NCI-H748 (cell line): ENCODE results near the gene NPRL2.
"Not testable (repeated sequence)": the region's sequence is repeated elsewhere in the genome, so short reads cannot be mapped to it uniquely, and the experiment has no call there.

Experiments used
- DNase-seq: peaks from one replicate; lab custom pipeline; 2025; ENCODE audit not compliant: unreplicated experiment; lab: John Stamatoyannopoulos, UW

The NPRL2 gene

DNA sequence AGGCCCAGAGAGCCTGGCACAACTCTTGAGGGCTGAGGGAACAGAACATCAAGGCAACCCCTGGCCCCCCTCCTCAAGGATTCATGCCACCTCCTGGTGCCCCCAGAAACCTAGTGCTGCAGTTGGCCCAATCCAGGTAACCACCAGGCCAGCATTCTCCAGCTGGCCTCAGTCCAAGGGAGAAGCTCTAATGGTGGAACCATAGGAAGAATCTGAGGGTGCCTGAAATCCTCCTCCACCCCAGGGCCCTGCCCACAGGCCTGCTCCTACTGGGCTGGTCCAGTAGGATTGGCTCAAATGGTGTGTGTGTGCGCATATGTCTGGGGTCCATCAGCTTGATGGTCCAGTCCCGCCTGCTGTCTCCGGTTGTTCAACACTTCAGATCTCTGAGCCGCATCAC is 35.8 kb downstream of the NPRL2 start:
- DNase-seq: no peak

DNA sequence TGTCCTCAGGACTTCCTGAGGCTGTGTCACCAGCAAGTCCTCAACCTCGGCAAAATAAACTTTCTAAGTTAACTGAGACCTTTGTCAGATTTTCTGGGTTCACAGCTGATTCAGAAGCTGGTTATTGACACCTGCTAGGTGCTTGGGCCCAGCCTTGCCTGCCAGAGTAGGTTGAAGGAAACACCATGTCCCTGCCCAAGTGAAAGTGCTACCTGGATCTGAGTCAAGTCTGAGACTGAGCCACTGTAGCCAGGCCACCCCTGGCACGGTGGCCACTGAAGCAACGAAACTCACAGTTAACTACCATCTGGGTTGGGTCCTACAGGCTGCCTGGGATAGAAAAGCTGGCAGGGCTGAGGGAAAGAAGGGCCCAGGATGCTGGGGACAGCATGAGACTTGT is 36.2 kb downstream of the NPRL2 start:
- DNase-seq: no peak

DNA sequence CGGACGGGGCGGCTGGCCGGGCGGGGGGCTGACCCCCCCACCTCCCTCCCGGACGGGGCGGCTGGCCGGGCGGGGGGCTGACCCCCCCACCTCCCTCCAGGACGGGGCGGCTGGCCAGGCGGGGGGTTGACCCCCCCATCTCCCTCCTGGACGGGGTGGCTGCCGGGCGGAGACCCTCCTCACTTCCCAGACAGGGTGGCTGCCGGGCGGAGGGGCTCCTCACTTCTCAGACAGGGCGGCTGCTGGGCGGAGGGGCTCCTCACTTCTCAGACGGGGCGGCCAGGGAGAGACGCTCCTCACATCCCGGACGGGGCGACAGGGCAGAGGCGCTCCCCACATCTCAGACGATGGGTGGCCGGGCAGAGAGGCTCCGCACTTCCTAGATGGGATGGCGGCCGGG is 38.5 kb downstream of the NPRL2 start:
- DNase-seq: not testable (repeated sequence)

DNA sequence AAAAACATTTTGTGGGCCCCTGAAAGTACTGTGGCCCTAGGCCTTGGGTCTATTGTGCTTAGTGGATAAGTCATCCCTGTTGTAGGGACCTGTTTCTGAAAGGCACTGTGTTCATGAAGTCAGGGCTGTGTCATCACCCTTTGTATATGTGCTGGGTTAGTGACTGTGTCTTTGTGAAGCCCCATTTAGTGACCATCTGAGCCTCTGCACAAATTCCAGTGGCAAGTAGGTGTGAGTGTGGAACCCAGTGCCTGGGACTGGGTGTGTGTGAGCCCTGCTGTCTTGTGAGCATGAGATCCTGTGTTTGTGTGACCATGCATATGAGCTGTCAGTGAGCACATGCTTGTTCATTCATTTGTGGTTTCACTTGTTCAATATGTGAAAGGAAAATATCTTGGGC is 46.0 kb downstream of the NPRL2 start:
- DNase-seq: no peak

DNA sequence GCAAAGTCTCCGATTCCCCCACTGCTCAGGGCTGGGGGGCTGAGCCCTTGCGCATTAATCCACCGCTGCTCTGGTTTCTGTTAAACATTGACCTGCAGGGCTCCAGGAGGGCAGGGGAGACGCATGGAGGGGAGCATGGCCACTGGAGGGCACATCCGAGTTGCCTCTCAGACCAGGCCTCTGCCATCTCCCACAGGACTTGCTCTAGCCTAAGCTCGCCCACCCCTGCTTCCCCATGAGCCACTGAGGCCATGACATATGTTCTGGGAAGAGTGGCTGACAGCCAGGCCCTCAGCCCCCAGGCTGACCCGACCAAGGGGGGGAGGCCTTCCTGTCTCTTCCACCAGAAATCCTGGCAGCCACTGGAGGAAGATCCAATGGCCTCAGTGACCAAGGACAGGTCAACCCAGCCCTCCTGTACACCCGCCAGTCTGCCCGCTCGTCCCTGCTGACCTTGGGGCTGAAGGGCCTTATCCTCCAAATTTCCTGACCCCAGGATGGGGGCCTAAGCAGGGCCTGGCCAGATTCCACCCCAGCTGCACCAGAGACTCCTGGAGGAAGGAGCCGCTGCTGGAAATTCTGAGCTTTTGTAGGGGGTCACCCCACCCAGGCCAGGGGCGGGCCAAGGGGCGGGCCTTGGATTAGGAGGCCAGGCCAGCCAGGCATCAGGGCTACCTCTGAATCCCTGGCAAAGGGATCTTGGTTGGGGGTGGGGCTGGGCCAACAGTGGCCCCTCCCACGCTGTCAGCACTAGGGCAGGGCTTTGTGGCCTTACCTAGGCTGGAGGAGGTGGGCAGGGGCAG is 47.4 kb downstream of the NPRL2 start, which contains the start of gene HYAL1:
Gene HYAL1, minus strand, starts transcription at position 562 of the 803 bp plus-strand sequence. CDS start 618 bp downstream, outside the sequence.
- no peak for DNase-seq

DNA sequence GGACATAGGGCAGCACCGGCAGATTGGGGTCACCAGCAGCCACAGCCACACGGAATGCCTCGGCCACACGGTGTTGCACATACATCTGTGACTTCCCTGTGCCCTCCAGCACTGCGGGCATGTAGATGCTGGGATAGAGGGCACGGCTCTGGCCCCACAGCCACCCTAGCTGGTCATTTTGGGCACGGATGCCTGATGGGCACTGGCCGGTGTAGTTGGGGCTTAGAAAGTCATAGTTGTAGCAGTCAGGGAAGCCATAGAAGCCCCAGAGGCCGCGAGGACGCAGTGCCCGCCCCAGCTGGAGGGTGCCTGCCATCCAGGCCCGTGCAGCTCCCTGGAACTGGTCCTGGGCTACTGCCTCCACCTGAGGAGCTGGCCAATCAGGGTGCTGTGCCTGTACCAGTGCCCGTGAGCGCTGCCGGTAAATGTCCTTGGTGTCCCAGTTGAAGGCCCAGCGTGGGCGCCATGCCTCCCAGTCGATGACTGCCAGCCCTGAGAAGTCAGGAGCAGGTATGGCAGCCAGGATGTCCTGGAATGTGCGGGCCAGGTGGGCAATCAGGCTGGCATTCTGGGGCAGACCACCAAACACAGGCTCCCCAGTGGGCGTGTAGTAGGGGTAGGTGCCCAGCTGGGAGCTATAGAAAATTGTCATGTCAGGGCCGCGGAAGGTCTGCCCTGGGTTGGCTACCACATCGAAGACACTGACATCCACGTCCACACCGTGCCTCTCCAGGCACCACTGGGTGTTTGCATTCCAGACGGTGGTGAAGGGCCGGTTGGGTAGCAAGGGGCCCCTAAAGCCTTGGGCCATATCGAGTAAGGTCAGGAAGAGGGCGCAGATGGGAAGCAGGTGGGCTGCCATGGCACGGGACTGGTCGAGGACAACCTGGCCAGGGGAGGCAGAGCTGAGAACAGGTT is 48.2 kb downstream of the NPRL2 start:
- DNase-seq: no peak

DNA sequence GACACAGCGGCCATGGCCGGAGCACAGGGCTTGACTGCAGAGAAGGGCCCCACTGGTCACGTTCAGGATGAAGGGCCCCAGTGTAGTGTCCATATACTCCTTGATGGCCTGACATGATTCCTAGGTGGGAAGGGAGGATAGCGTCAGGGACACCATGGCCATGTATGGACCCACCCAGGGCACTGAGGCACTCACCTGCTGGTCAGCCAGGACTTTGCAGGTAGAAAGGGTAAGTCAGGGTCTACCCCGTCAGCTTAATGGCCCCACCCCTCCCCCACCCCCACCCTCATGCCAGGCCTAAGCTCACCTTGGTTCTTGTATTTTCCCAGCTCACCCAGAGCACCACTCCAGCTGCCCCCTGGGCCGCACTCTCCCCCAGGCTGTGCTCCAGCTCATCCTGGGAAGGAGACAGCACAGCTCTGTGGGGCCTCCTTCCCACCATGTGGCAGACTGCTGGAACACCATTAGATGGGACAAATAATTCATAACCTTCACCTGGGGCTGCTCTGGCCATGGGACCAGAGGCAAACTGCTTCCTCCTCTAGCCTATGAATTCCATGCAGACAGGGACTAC is 49.8 kb downstream of the NPRL2 start:
- no peak for DNase-seq

DNA sequence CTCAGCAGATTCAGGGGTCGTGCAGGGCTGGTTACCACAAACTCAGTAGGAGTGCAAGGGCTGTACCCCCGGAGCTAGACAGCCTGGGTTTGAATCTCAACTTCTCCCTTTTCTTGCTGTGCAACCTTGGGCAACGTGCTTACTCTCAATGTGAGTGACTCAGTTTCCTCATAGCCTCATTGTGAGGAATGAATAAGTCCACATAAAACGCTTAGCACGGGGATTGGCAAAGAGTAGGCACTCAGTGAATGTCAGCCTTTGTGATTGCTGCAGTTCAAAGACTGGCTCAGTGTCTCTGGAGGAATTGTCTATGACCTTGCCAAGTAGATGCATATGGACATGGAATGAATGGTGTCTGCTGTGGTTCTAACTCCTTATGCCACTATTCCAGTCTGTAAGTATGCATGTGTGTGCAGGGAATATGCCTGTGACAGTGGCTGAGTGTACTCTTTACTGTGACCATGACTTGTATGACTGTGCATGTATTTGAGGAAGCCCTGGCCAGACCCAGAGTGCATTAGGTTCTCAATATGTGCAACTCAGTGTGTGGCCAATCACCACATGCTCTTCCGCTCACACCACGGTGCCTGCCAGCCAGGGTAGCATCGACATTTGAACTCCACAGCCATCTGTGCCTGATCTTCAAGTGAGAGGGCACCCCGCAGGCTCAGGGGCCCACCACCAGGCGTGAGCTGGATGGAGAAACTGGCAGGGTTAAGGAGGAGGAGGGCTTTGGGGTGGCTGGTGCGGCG is 50.5 kb downstream of the NPRL2 start:
- DNase-seq: no peak

DNA sequence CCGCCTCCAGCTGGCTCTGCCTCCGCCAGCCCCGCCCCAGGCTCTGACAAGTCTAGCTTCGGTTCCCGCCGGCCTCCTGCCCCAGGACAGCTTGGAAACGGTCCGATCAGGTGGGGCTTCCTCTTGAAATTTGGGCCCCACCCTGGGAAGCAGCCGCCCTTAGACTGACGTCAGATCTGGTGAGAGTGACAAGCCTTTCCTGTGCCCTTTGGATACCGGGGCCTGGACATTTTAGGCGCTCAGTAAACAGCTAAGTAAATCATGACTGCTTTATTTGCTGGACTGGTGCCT is 51.0 kb downstream of the NPRL2 start:
- no peak for DNase-seq

DNA sequence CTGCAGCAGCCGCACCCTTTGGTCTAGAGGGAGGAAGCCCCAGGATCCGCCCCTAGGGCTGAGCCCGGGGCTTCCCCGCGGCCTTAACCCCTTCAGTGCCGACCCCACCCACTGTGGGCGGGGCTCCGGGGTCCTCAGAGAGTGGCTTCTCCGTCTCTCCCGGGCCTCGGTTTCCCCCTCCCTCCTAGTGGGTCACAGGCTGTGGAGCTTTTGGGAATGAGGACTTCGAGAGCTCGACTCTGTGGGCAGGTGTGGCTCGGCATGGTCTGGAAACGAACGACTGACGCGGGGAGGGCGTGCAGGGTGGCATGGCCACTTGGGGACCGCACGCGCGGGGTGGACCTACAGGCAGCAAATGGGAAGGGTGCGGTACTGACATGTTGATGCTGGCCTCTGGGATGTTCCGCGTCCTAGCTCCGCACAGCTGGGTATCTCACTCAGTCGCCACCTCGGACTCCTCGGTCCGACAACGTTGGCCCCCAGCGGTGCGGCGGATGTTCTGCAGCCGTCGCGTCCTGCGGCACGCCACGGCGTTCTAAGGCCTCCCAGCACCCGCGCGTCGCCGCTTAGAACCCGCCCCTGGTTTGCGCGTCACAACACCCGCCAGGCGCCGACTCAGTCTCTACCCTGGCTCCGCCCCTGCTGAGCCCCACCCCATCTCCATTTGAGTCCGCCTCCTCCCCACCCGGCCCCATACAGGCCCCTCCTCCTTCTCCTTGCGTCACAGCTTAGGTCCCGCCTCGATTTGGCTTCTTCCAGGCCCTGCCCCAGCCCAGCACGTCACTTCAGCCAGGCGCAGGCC is 51.5 kb downstream of the NPRL2 start, which contains the start of the genes HYAL3 and NAA80:
Gene HYAL3, minus strand, starts transcription at position 570 of the 802 bp plus-strand sequence. CDS start 3,803 bp downstream, outside the sequence.
Gene NAA80, minus strand, starts transcription at position 570 of the 802 bp plus-strand sequence. CDS start 1,942 bp downstream, outside the sequence.
- DNase-seq: peak; percentile 94

DNA sequence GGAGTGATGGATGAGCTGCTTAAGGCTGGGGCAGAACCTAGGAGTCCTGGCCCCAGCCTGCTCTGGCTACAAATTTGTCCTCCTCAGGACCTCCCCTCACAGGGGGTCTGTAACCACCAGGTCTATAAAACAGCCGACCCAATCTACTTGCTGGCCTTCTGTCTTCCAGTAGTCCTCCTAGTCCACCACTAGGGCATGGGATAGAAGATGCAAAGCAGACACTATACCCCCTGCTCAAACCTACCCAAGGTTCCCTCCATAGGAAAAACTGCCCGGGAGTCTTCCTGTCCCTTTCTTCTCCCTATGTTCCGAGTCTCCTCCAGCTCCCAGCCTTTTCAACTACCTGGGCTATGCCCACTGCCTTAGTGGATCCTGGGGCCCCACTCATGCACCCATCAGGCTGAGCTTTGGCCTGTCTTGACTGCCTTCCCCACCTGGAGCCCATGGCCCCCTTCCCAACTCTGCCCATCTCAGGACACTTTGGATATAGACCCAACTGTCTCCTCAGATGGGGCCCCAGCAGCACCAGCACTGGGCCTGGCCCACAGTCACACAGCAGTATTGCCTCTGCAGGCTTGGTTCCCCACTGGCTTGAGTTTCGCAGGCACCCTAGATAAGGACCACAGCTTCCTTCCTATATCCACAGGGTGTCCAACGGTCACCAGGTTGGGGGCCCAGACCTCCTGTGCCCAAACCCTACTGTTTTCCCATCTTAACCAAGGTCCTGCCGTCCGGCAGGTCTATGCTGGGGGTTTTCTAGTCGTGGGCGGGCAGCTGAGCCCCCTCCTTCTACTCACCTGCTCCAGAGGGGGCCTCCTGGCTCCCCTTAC is 52.5 kb downstream of the NPRL2 start:
- no peak for DNase-seq

DNA sequence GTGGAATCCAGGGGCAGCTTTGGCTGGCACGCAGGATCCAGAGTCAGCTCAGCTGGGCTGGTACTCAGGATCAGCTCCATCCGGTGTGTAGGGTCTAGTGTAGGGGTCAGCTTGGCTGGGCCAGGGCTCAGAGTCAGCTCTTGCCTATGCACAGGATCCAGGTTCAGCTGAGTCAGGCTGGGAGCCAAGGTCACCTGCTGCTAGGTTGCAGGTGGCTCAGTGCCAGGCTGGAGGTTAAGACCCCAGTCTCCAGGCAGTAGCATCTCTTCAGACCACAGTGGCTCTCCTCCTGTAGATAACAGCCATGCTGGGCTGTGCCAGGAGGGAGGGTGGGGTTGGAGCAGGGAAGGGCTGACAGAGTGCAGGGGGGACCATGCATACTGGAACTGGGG is 53.2 kb downstream of the NPRL2 start:
- DNase-seq: no peak
